ENCODE results near the gene SLITRK4.

DNA sequence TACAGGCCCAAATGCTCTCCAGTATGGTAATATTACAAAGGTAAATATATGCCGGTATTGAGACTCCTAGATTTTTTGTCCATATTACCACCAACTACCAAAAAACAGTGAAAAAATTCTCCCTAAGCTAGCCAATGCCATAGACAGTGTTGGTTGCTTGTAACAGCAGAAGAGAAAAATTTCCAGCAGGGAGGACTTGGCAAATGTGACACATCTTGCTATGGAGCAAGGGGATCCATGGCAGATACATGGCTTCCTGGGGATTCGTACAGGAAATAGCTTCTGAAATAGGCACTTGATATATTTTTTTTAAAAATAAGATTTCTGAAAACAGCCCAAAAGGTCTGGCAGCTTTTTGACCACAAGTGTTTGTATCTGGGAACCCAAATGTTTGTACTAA is 14.6 kb downstream of the SLITRK4 start:
- TF ChIP-seq POLR2A (IDR thresholded peaks at IDR 0.05; ENCODE audit: low read depth, low read length) (no peak), POLR2AphosphoS5 (IDR thresholded peaks at IDR 0.05; ENCODE audit: low read depth, low read length) (no peak), TAF1 (IDR thresholded peaks at IDR 0.05; ENCODE audit: low read depth, low read length) (no peak), PAX5 (IDR thresholded peaks at IDR 0.05; ENCODE audit: insufficient read depth, low read length, severe bottlenecking) (no peak)
